Activated CD4-positive, CD25-positive, alpha-beta regulatory T cell treated with anti-CD3 and anti-CD28 coated beads, Interleukin-2, amount 50 U/mL, for 24 hours (primary cell): Measurements from ENCODE around the gene DTD1.

Experiments used
- ATAC-seq, 2 donors: fragments of 150-1000 bp; cut with Tn5 transposase; one replicate each; pipeline ENCODE4 v1.10.0; 2021; ENCODE audit warnings: mild to moderate bottlenecking in 1 of 2, moderate library complexity in 1 of 2

The DTD1 gene

DNA sequence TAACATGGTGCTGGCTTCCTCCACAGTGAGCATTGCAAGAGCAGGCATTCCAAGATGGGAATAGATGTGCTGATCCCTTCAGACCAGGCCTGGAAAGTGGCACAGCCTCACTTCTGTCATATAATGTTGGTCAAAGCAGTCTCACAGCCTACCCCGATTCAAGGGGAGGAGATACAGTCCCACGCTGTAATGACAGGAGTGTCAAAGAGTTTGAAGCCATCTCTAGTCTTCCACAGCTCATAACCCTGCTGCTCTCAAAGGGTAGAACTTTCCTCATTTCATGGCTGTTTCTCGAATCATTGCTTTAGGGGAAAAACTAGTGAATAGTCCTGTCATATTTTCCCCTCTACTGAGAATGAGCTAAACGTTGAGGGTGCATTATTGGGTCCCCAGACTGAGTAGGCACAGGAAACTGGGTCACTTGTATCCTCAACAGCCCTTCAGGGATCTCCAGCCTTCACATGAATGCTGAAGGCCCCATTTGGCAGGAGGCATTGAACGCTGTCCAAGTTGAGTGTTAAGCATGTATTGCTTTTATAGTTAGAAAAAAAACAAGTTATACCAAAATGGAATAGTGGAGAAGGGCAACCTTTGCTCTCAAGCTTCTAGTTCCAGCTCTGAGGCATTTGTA, 27.3 kb downstream of the DTD1 start:
- no peak for ATAC-seq

- ATAC-seq = no peak
Measured at GRCh38 chr20:18621004-18621403, 33.1 kb downstream of the DTD1 start.

- no peak for ATAC-seq
Measured at GRCh38 chr20:18623156-18623910, 35.5 kb downstream of the DTD1 start.

- ATAC-seq = no peak
Measured at GRCh38 chr20:18624948-18625347, 37.1 kb downstream of the DTD1 start.

DNA sequence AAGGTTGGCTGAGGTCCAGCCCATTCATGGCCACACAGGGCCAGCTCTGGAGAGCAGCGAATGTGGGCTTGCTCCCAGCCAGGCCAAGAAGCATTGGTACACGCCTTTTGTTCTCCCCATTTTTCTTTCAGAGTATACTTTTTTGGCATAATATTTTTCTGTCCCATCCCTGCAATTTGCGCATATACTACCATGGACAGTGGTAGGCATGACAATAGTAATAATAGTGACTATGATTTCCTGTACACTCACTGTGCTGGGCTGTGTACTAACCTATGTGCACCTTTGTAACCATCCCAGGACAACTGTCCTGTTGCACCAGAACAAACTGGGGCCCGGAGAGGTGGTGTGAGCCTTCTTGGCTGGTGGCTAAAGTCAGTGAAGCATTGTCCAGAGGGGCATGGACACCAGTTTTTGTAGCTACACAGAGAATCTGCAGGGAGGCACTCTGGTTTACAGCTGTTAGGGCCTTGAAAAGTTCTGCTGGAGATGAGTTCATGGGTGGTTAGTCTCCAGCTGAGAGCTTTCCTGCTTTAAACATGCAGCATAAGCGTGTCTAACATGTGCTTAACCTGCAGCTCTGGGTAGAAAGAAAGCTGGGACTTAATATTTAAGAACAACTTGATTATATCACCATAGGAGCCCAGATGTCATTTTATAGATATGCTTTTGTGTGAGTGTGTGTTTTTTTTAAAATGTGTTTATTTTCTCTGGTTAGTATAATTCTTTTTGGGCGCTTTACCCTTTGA, 38.2 kb downstream of the DTD1 start:
- ATAC-seq = no peak

DNA sequence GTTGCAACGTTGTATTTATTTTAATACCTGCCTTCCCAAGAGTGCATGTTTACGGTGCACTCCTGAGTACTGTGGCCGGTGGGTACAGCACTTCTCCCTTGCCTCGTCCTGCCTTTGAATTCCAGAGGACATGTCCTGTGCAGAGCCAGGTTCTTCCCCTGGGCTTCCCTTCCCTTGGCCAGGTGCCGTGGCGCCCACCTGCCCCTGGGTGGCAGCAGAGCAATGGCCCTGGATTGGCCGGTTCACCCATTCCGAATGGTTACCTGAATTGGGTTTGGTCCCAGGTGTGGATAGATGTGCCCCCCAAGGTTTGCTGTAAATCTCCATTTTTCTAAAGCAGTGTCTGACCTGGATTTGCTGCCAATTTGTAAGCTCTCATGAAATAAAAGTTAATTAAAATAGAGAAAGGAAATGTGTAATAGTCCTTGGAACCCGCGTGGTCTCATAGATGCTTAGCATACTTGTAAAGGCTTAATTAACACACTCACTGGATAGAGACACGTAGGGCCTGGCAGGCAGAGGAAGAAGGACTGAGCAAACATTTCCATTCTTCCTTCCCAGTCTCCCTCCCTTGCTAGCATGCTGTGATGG, 40.6 kb downstream of the DTD1 start:
- no peak for ATAC-seq

GRCh38 chr20:18632196-18632789, 44.4 kb downstream of the DTD1 start:
- ATAC-seq = peak; percentile 65 to 79

- ATAC-seq = no peak
Measured at GRCh38 chr20:18633411-18633810, 45.6 kb downstream of the DTD1 start.

GRCh38 chr20:18634501-18634900, 46.6 kb downstream of the DTD1 start:
- ATAC-seq = no peak

DNA sequence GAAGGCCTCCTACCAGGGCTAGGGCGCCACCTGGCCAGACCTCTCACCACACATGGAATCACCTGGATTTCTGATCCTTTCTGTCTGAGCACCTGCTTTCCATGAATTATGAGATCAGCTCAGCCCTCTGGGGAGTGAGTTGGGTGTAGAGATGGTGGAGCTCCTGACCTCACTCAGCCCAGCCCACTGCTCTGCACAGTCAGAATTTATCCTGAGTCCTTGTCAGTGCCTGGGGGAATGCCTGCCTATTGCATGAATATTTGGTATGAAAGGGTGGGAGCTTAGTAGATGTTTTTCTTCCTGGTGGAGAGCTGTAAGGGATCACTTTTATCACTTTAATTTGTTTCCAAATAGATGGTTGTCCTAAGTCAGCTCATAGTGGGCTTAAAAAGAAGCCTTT, 47.5 kb downstream of the DTD1 start:
- no peak for ATAC-seq

DNA sequence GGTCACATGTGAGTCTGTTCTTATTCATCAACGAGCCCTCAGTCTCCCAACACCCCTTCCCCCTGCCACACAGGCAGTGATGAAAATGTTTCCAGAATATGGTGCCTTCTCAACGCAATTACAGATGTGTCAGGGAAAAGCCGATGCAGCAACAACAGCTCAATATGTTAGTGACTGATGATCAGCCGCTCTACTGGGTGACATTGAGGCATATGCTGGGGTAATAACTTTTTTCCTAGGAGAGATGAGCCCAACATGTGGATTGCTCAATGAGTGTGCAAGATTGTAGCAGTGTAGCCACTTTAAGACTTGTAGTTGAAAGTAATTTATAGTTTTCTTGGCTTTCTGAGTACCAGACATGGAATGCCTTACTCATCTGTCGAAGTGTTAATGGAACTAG, 49.4 kb downstream of the DTD1 start:
- ATAC-seq = no peak

- ATAC-seq = no peak
Measured at GRCh38 chr20:18638768-18639167, 50.9 kb downstream of the DTD1 start.

DNA sequence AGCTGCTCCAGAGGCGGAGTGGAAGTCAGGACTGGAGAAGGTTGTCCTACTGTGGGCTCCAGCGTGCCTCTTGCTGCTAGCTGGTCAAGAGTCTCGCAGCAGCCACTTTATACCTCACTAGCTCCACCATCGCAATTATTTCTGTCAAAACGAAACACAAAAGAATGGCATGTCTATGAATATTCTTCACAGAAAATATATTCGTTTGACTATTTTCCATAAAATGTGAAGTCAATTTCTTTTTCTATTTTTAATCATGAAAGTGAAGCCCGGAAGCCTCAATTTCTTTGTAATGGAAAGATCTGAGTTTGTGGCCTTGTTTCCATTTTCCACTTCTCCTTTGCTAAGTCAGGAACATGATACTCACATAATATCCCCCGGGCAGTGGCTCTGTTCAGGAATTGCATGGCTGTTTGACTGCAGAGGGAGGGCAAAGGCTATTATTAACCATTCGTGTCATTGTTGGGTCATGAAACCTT, 51.7 kb downstream of the DTD1 start:
- ATAC-seq = no peak

DNA sequence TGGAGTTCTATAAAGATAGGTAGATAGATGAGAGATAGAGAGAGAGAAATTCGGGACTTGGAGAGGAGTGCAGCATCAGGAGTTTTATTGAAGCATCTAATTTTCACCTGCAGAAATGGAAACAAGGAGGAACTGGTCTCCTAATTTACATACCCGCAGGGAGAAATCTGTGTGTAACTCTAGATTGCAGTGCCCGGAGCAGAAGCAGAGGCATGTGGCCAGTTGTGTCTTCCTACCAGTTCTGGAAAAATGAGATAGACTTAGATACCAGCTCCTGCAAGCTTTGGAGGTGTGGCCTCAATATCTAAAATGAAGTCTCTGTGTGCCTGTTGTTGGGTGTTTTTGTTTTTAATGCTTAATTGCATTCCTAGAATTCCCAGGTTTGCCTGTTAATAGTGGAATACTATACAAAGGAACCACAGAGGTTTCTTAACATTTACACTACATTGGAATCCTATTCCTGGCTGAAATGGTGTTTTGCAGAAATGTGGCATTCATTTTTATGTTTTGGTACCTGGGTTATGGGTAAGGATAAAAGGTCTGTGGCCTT, 57.4 kb downstream of the DTD1 start:
- ATAC-seq = no peak

GRCh38 chr20:18645851-18646250, 58.0 kb downstream of the DTD1 start:
- no peak for ATAC-seq

DNA sequence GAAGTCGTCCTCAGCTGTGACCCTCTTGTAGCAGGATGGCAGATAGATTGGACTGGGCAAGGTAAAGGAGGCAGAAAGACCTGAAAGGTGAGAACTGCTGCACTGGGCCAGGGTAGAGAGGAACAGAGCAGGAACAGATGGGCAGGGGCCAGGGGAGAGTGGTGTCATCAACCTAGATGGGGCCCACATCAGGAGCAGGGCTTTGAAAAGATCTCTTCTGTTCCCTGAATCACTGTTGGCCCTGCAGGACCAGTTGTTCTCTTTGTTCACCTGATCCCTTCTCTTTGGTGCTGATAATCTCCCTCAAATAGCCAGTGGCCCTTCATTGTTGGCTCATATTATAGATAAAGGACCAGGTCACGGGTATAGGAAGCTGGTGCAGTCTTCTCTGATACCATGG, 59.9 kb downstream of the DTD1 start:
- ATAC-seq = no peak

GRCh38 chr20:18650224-18650623, 62.4 kb downstream of the DTD1 start:
- no peak for ATAC-seq

- no peak for ATAC-seq
Measured at GRCh38 chr20:18653736-18654447, 66.0 kb downstream of the DTD1 start.

- no peak for ATAC-seq
Measured at GRCh38 chr20:18654448-18654773, 66.6 kb downstream of the DTD1 start.

GRCh38 chr20:18657575-18657974, 69.7 kb downstream of the DTD1 start:
- ATAC-seq = no peak

DNA sequence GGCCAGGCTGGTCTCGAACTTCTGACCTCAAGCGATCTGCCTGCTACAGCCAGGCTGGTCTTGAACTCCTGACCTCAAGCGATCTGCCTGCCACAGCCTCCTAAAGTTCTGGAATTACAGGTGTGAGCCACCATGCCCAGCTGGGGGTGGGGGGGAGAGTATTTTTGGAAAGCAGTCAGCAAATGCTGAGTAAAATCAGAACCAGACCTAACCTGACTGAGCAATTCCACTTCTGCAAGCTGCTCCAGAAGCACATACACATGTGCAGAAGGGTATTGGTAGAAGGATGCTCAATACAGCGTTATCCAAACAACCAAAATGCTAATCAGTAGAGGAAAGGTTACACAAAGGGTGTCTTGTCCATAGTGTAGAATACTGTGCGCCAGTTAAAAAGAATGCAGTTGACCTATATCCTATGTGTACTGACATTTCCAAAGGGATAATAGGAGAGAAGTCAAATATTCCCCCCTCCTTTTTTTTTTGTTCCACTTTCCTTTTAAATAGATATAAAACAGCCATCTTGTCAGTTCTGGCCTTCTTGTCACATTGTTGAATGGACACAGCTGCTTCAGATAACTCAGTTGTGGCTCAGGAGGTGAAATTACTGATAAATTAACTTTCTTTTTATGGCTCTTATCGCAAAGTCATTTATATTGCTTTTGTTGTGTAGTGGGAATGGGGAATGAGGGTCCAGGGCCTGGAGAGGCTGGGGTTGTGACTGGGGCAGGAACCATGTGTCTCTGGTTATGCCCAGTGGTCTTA, 74.6 kb downstream of the DTD1 start:
- peak in 1 of 2 donors; percentile 13 for ATAC-seq
